HG02840 (cell line): ENCODE results near the gene IRGQ.
"Not testable (repeated sequence)": the region's sequence is repeated elsewhere in the genome, so short reads cannot be mapped to it uniquely, and the experiment has no call there.

Source experiments
- ATAC-seq: cut with Tn5 transposase; IDR thresholded peaks from one replicate; pipeline ENCODE4 v1.9.1; 2021; ENCODE audit warnings: mild to moderate bottlenecking, moderate library complexity, moderate number of reproducible peaks; ENCODE audit not compliant: unreplicated experiment, low FRiP score

IRGQ gene

DNA sequence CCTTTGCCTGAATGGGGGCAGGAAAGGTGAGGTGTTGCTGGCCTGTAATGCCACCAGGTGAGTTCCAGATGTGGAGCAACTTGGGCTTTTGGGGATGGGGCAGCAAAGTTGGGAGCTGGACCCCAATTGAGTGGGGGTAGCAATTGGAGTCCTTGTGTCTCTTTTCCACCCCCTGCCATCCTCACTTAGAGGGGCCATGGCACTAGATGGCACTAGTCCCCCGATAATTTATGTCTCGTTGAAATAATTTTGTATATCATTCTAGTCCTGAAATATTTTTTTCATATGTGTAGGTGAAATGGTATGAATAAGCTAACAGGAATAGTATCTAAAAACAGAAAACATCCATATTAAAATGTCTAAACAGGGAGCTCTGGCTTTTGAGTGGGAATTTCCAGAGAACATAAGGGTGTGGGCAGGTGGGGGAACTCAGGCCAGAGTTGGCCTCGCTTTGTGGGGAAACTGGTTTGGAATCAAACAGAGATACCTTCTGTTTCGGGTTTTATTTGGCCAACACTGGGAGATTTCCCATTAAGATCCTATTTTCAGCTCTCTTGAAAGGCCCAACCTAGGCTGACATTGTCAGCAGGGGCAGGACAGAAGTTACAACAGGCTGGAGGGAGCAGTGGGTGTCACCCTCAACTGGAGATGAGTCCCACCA is 3.8 kb upstream of the IRGQ start:
- no peak for ATAC-seq

DNA sequence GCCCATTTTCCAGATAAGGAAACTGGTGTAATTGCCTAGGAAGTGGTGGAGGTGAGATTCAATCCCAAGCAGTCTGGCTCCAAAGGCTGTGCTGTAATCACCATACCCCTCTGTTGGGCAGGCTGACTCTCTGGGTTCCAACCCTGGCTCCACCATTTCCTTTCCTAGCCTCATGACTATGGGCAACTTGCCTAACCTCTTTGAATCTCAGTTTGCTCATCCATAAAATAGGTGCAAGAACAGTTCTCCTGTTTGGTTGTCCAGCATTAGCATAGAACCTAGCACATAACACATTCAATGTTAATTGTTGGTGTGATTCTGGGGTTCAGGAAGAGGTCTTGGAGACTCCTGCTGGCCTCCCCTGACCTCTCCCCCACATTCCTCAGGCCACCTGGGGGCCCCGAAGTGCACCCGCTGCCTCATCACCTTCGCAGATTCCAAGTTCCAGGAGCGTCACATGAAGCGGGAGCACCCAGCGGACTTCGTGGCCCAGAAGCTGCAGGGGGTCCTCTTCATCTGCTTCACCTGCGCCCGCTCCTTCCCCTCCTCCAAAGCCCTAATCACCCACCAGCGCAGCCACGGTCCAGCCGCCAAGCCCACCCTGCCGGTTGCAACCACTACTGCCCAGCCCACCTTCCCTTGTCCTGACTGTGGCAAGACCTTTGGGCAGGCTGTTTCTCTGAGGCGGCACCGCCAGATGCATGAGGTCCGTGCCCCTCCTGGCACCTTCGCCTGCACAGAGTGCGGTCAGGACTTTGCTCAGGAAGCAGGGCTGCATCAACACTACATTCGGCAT is 2.7 kb upstream of the IRGQ start:
- no peak for ATAC-seq

DNA sequence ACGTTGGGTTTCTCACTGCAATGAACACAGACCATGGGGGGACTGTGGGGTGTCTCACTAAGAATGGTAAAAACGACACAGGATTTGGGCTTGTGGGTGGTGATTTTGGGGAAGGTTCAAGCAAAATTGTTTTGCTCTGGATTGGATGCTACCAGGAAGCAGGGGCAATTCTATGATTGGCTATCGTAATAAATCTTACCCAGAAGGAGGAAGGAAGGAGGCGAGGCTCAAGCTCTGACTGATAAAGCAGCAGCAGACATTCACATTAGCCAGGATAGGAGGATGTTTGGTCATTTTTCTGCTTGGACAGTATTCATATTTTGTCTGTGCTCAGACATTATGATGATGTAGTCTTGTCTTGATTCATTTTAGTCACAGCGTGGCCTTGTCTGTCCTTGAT is 1.9 kb upstream of the IRGQ start:
- ATAC-seq: no peak

- ATAC-seq: no peak
These were observed 1.0 kb upstream of the IRGQ start for GRCh38 chr19:43596842-43597461.

GRCh38 chr19:43595605-43595998 is 332 bp downstream of the IRGQ start:
- ATAC-seq: peak; percentile 2

DNA sequence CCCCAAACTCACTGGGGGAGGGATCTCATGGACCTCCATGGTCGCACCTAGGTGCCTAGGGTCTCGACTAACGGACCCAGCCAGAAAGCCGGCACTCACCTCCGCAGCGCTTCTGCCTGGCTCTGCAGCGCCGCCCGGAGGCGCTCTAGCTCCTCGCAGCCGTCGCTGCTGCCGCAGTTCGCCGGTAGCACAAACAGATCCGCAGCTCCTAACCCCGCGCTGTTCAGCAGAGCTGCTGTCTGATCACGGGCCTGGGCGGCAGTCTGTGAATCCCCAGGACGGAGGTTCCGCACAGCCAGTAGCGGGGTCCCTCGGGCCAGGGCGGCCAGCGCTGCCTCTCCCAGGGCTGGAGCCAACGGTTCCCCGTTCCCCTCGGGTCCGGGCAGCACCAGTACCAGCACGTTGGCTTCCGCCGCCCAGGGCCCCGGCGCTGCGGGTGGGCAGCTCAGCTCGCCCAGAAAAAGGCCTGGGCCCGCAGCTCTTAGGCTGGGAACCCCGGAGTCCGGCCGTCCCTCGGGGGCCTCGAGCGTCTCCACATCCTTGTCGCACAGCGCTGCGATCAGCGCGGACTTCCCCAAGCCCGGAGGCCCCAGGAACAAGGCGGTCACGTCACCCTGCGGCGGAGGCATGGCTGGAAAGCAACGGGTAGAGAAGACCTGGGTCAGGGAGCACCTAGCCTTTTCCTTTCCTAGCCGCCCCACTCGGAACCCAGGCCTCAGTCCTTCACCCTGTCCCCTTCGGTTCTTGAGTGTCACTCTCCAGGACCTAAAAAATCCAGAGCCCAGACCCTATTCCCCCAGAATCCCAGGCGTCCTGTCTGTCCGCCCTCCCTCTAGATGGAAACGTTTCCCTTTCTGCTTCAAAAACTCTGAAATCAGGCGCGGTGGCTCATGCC is 977 bp downstream of the IRGQ start:
- no peak for ATAC-seq

- ATAC-seq: no peak
These were observed 1.7 kb downstream of the IRGQ start for GRCh38 chr19:43594081-43594697.

DNA sequence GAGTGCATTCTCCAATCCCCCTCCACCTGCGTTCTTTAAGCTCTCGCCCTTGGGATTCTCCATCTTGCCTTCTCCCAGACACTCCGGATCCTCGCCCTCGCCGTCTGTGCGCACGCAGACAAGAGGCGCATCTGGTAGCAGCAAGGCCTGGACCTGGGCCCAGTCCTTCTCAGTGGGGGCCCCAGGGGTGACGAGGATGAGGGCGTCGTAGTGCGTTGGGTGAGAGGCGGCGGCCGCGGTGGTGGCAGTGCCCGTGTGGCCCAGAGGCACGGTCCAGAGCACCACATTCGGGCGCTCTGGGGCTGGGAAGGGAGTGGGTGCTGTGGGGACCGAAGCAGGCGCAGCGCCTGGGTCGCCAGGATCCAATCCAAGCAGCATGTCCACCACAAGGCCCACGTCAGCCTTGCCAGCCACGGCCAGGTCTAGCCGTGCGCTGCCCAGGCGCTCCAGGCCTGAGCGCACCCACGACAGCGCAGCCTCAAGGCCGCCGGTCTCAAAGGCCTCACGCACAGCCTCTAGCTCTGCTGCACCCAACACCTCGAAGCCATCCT is 3.1 kb downstream of the IRGQ start:
- no peak for ATAC-seq

DNA sequence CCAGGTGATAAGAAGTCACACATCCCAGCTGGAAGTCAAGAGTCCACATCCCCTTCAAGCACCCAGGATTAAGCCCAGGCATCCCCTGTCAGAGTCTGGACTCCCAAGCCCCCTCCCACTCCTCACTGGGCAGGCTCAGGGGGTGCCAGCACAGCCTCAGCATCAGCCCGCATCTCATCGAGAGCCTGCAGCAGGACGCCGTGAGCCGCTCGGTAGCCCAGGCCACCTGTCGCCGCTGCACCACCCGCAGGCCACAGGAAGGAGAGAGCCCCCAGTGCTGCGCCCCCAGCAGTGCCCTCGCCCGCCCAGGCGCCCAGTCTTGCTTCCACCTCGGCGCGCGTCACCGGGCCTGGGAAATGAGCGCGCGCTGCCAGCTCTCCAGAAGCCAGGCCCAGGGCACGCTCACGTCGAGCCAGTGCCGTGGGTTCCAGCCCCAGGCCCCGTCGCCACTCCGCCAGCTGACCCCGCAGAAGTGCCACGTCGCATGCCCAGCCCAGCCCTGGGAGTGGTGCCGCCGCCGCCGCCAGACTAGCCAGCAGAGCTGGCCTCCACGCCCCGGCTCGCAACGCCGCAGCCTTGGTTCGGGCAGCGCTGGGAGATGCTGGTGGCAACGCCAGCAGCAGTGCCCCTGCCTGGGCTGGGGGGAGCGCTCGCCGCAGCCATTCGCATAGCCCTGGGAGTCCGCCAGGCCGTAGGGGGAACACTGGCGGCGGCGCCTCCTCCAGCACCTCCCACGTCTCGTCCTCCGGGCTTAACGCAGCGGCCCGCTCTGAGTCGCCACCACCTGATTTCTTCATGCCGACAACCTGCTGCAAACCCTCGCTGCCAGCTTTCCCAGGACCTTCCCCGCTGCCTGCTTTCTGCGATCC is 3.8 kb downstream of the IRGQ start:
- no peak for ATAC-seq

DNA sequence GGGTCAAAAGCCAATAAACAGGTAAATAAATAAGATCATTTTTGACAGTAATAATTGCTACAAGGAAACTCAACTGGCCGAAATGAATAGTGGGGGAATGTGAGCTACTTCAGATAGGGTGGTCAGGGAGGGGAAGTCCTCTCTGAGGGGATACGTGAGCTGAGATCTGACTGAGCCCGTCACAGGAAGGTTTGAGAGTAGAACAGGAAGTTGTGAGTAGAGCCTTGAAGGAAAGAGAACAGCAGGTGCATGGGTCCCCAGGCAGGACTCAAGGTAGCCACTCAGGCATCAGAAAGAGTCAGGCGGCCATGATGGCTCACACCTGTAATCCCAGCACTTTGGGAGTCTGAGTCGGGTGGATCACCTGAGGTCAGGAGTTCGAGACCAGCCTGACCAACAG is 6.3 kb downstream of the IRGQ start:
- ATAC-seq: no peak

DNA sequence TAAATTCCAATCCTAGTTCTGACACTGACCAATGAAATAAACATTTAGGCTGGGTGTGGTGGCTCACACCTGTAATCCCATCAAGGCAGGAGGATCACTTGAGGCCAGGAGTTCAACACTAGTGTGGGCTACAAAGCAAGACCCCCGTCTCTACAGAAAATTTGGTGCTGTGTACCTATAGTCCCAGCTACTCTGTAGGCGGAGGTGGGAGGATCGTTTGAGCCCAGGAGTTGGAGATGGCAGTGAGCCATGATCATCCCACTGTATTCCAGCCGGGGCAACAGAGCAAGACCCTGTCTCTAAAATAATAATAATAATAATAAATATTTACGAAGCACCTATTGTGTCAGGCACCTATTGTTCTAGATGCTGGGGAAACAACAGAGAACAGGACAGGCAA is 6.7 kb downstream of the IRGQ start:
- ATAC-seq: no peak

DNA sequence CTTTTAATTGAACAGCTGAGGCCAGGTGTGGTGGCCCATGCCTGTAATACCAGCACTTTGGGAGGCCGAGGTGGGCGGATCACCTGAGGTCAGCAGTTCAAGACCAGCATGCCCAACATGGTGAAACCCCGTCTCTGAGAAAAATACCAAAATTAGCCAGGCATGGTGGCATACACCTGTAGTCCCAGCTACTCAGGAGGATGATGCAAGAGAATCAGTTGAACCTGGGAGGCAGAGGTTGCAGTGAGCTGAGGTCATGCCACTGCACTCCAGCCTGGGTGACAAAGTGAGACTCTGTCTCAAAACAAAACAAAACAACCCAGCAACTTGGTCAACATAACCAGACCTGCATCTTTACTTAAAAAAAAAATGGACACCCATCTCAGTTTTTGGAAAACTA is 8.9 kb downstream of the IRGQ start:
- ATAC-seq: not testable (repeated sequence)

- no peak for ATAC-seq
These were observed 9.6 kb downstream of the IRGQ start for GRCh38 chr19:43586346-43586745.

- ATAC-seq: no peak
These were observed 11.4 kb downstream of the IRGQ start for GRCh38 chr19:43584484-43584883.

GRCh38 chr19:43582495-43582894 is 13.4 kb downstream of the IRGQ start:
- ATAC-seq: no peak

- no peak for ATAC-seq
These were observed 14.5 kb downstream of the IRGQ start for GRCh38 chr19:43581467-43581866.

GRCh38 chr19:43578787-43579186 is 17.1 kb downstream of the IRGQ start:
- no peak for ATAC-seq

DNA sequence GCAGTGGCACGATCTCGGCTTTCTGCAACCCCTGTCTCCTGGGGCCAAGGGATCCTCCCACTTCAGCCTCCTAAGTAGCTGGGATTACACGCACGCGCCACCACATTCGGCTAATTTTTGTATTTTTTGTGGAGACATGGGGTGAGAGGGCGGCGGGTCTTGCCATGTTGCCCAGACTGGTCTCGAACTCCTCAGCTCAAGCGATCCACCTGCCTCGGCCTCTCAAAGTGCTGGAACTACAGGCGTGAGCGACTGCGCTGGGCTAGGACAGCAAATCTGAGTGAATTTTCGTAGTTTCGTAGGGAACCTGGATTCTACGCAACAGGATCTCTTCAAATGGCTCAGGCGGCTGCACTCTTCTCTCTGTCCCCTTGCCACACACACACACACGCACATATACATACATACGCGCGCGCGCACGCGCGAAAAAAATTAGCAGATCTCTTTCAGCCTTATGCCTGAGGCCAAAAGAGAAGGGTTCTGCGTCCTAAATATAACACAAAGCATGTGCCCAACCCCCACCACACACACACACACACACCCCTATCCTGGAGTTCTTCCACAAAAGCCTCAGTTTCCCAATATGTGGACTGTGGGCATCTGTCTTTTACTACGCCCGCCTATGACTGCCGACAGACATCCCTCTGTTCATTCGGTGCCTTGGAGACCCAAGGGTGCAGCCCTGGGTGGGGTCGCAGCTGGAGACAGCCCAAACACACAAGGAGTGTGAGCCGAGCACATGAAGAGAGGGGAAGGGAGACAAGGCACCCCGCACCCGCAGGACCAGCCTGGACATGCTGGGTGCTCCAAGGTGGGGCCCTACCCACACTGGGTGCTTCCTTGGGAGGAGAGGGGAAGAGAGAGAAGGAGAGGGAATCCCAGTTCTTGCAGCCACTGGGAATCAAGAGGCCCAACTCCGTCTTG is 19.7 kb downstream of the IRGQ start:
- ATAC-seq: no peak
